AG20443 (cell line): ENCODE results near the gene SLC9A1.
"Not testable (repeated sequence)": the region's sequence is repeated elsewhere in the genome, so short reads cannot be mapped to it uniquely, and the experiment has no call there.

Experiments used
- DNase-seq: peaks from one replicate; pipeline ENCODE4 v3.0.0; 2012; ENCODE audit warnings: low spot score, mixed read lengths

Gene SLC9A1

GRCh38 chr1:27154991-27155781, at the start of gene SLC9A1:
TSS of gene SLC9A1 (minus strand) at chr1:27155125. CDS start at chr1:27154334, 791 bp downstream.
- DNase-seq, result peak; percentile 92

- DNase-seq, result peak; percentile 34
Observed at GRCh38 chr1:27203946-27204345, 49.0 kb upstream of the SLC9A1 start.

GRCh38 chr1:27201295-27201694, 46.4 kb upstream of the SLC9A1 start:
- DNase-seq, result no peak

- DNase-seq, result no peak
Observed at GRCh38 chr1:27193194-27193593, 38.3 kb upstream of the SLC9A1 start.

GRCh38 chr1:27192039-27192529, 37.2 kb upstream of the SLC9A1 start:
- peak; percentile 58 for DNase-seq

- DNase-seq, result not testable (repeated sequence)
Observed at GRCh38 chr1:27184665-27185064, 29.7 kb upstream of the SLC9A1 start.

GRCh38 chr1:27179979-27180378, 25.1 kb upstream of the SLC9A1 start:
- DNase-seq, result no peak

GRCh38 chr1:27179379-27179778, 24.5 kb upstream of the SLC9A1 start:
- no peak for DNase-seq

- DNase-seq, result no peak
Observed at GRCh38 chr1:27176954-27177353, 22.0 kb upstream of the SLC9A1 start.

- no peak for DNase-seq
Observed at GRCh38 chr1:27176323-27176722, 21.4 kb upstream of the SLC9A1 start.

GRCh38 chr1:27172992-27173391, 18.1 kb upstream of the SLC9A1 start:
- not testable (repeated sequence) for DNase-seq

GRCh38 chr1:27166929-27167328, 12.0 kb upstream of the SLC9A1 start:
- DNase-seq, result no peak

- DNase-seq, result peak; percentile 34
Observed at GRCh38 chr1:27166351-27166802, 11.5 kb upstream of the SLC9A1 start.

GRCh38 chr1:27163093-27163492, 8.2 kb upstream of the SLC9A1 start:
- DNase-seq, result no peak

- DNase-seq, result no peak
Observed at GRCh38 chr1:27162090-27162489, 7.2 kb upstream of the SLC9A1 start.

- no peak for DNase-seq
Observed at GRCh38 chr1:27161594-27161993, 6.7 kb upstream of the SLC9A1 start.

GRCh38 chr1:27157194-27157593, 2.3 kb upstream of the SLC9A1 start:
- no peak for DNase-seq

- DNase-seq, result no peak
Observed at GRCh38 chr1:27154469-27154990, 395 bp downstream of the SLC9A1 start.

GRCh38 chr1:27153927-27154358, 982 bp downstream of the SLC9A1 start:
- DNase-seq, result no peak

- DNase-seq, result no peak
Observed at GRCh38 chr1:27153549-27153886, 1.4 kb downstream of the SLC9A1 start.

GRCh38 chr1:27152829-27153548, 1.9 kb downstream of the SLC9A1 start:
- no peak for DNase-seq

- DNase-seq, result peak; percentile 25
Observed at GRCh38 chr1:27152004-27152828, 2.7 kb downstream of the SLC9A1 start.
